ENCODE data around the gene C19orf73.
"Not testable (repeated sequence)": the region's sequence is repeated elsewhere in the genome, so short reads cannot be mapped to it uniquely, and the experiment has no call there.

The C19orf73 gene

DNA sequence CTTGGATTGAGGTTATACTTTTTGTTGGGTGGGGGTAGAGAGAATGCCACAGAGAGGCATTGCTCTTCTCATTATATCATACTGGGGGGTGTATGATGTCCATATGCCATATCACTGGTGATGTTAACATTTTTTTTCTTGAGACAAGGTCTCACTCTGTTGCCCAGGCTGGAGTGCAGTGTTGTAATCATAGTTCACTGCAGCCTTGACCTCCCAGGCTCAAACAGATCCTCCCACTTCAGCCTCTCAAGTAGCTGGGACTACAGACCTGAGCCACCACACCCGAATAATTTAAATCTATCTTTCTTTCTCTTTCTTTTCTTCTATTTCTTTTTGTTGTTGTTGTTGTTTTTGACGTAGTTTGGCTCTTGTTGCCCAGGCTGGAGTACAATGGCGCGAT is 38.6 kb downstream of the C19orf73 start:
- no peaks in the 10 kb centered on the region for H3K9me3 Mint-ChIP-seq
- H3K27me3 Mint-ChIP-seq = peaks cover 23% of the 10 kb centered on the region
- no peak for ATAC-seq
- H3K4me3 Mint-ChIP-seq = no peak overlapping the region
- H3K27ac Mint-ChIP-seq = no peak overlapping the region
- H3K36me3 Mint-ChIP-seq = no peaks in the 10 kb centered on the region
- peaks cover 2% of the 10 kb centered on the region for H3K4me1 Mint-ChIP-seq

DNA sequence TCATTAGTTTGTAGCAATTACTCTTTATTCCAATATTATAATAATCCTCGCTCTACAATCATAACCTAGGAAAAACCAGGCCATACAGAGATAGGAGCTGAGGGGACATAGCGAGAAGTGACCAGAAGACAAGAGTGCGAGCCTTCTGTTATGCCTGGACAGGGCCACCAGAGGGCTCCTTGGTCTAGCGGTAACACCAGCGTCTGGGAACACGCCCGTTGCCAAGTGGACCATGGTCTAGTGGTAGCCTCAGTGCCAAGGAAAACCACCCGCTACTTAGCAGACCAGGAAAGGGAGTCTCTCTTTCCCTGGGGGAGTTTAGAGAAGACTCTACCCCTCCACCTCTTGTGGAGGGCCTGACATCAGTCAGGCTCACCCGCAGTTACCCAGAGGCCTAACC is 44.1 kb downstream of the C19orf73 start:
- not testable (repeated sequence) for H3K9me3 Mint-ChIP-seq, ATAC-seq, H3K27ac Mint-ChIP-seq, H3K36me3 Mint-ChIP-seq, H3K4me3 Mint-ChIP-seq
- H3K4me1 Mint-ChIP-seq = peaks cover 18% of the 10 kb centered on the region
- peaks cover 70% of the 10 kb centered on the region for H3K27me3 Mint-ChIP-seq

DNA sequence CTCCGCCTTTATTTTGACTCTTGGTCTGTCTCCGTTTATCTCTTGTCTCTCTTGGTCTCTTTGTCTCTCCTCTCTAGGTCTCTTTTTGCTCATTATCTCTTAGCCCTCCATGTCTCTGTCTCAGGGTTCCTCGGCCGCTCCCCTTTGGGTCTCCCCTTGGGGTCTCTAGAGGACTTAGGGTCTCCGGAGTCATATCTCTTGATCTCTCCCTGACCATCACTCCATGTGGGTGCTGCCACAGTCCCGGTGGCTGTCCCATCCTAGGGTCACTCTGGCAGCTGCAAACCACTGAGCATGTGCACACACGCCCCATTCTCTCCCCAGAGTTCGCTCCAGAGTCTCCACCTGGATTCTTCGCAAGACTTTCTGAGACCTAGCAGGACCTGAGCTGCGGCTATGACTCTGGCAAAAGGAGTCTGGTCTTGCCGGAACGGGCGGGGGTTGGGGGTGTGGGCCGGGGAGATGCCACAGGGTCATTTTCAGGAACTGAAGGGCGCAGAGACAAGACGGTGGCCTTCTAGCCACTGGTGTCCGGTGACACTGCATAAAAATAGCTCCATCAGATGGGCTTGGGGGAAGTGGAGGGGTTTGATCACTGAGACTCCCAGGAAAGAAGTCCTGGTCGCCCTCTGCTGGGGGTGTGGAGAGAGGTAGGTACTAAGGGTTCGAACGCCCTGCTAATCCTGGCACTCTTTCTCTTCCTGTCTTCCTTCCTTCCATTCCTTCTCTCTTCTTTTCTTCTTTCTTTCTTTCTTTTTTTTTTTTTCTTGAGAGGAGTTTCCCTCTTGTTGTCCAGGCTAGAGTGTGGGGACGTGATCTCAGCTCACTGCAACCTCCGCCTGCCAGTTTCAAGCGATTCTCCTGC is 45.2 kb downstream of the C19orf73 start:
- ATAC-seq = no peak
- H3K4me1 Mint-ChIP-seq = peaks cover 18% of the 10 kb centered on the region
- H3K9me3 Mint-ChIP-seq = peaks cover 9% of the 10 kb centered on the region
- no peak overlapping the region for H3K27ac Mint-ChIP-seq
- H3K27me3 Mint-ChIP-seq = peaks cover 81% of the 10 kb centered on the region
- H3K36me3 Mint-ChIP-seq = peaks cover 6% of the 10 kb centered on the region
- H3K4me3 Mint-ChIP-seq = peak overlapping the region; percentile 32

DNA sequence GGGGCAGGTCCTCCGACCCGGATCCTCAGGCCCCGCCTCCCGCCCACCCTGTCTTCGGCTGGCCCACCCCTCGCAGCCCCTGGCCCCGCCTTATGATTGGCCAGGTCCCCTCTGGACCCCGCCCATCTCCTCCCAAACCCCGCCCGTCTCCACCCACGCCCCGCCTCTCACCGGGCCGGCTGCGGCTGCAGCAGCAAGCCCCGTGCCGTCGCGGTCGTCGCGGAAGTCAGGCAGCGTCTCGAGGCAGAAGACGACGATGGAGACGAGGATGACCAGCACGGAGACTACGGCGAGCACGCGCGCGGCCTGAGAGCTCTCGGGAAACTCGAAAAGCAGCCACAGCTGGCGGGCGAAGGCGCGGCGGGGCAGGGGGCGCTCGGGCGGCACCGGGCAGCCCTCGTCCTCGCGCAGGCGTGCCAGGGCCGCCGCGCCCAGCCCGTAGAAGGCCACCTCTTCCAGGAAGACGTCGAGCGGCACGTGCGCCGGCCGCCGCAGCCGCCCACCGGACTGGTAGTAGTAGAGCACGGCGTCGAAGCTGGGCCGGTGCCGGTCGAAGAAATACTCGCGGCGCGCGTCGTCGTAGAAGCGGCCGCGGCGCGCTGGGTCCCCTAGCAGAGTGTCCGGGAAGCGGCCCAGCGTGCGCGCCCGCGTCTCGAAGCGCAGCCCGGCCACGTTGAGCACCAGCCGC is 46.9 kb downstream of the C19orf73 start:
- ATAC-seq = no peak
- peaks cover 6% of the 10 kb centered on the region for H3K36me3 Mint-ChIP-seq
- H3K27ac Mint-ChIP-seq = no peak overlapping the region
- H3K4me3 Mint-ChIP-seq = no peak overlapping the region
- peaks cover 9% of the 10 kb centered on the region for H3K9me3 Mint-ChIP-seq
- peaks cover 18% of the 10 kb centered on the region for H3K4me1 Mint-ChIP-seq
- H3K27me3 Mint-ChIP-seq = peaks cover 83% of the 10 kb centered on the region

GRCh38 chr19:49070416-49070815 is 48.5 kb downstream of the C19orf73 start:
- no peak overlapping the region for H3K4me3 Mint-ChIP-seq

GRCh38 chr19:49069026-49069425 is 49.9 kb downstream of the C19orf73 start:
- H3K9me3 Mint-ChIP-seq = peaks cover 9% of the 10 kb centered on the region
- no peak overlapping the region for H3K4me3 Mint-ChIP-seq
- H3K27ac Mint-ChIP-seq = no peak overlapping the region
- ATAC-seq = no peak
- peaks cover 11% of the 10 kb centered on the region for H3K4me1 Mint-ChIP-seq
- peaks cover 6% of the 10 kb centered on the region for H3K36me3 Mint-ChIP-seq
- peaks cover 80% of the 10 kb centered on the region for H3K27me3 Mint-ChIP-seq

More at GRCh38 chr19:49070416-49070815, 48.5 kb downstream of the C19orf73 start:
- no peak for ATAC-seq
- Mint-ChIP-seq H3K4me1 (peaks cover 16% of the 10 kb centered on the region), H3K9me3 (peaks cover 9% of the 10 kb centered on the region), H3K27me3 (peaks cover 85% of the 10 kb centered on the region), H3K27ac (no peak overlapping the region), H3K36me3 (peaks cover 6% of the 10 kb centered on the region)

Data from stimulated activated memory B cell treated with anti-CD40 and anti-IgM and Interleukin-4, amounts not matched to agents 10 μg/mL and 1 μg/mL and 100 μg/mL, for 72 hours (primary cell).